Stimulated activated CD4-positive, alpha-beta T cell treated with anti-CD3 and anti-CD28 coated beads, Interleukin-12 subunit alpha, Interleukin-12 subunit beta, amount 100 ng/mL, for 48 hours (primary cell): ENCODE results near the gene ZSWIM4.
"Not testable (repeated sequence)": the region's sequence is repeated elsewhere in the genome, so short reads cannot be mapped to it uniquely, and the experiment has no call there.

ENCODE experiments used
- DNase-seq, 3 donors: peaks; one replicate each; pipeline ENCODE4 v3.0.0-alpha.2; 2020; ENCODE audit warnings: low read depth in 2 of 3, low spot score in 1 of 3

ZSWIM4 gene

GRCh38 chr19:13774217-13775191, 20.7 kb upstream of the ZSWIM4 start, which contains the start of gene C19orf53:
Gene C19orf53 (plus strand): TSS chr19:13774456. CDS start chr19:13774478, 22 bp downstream.
- DNase-seq: peak; percentile 75 to 85 (median 76)

- DNase-seq: no peak
Observed at GRCh38 chr19:13778398-13778797, 16.8 kb upstream of the ZSWIM4 start.

- no peak for DNase-seq
Observed at GRCh38 chr19:13778847-13779246, 16.4 kb upstream of the ZSWIM4 start.

GRCh38 chr19:13779794-13780193, 15.4 kb upstream of the ZSWIM4 start:
- DNase-seq: not testable (repeated sequence)

GRCh38 chr19:13781547-13781946, 13.7 kb upstream of the ZSWIM4 start:
- no peak for DNase-seq

- no peak for DNase-seq
Observed at GRCh38 chr19:13782537-13782936, 12.7 kb upstream of the ZSWIM4 start.

- DNase-seq: no peak
Observed at GRCh38 chr19:13783565-13784500, 11.4 kb upstream of the ZSWIM4 start.

GRCh38 chr19:13784731-13785452, 10.4 kb upstream of the ZSWIM4 start:
- peak; percentile 49 to 69 (median 65) for DNase-seq

- DNase-seq: no peak
Observed at GRCh38 chr19:13788991-13789390, 6.3 kb upstream of the ZSWIM4 start.

- no peak for DNase-seq
Observed at GRCh38 chr19:13790354-13790753, 4.9 kb upstream of the ZSWIM4 start.

GRCh38 chr19:13793317-13793716, 1.9 kb upstream of the ZSWIM4 start:
- DNase-seq: not testable (repeated sequence)

- no peak for DNase-seq
Observed at GRCh38 chr19:13794398-13794756, 866 bp upstream of the ZSWIM4 start.

- no peak for DNase-seq
Observed at GRCh38 chr19:13795595-13796300, 505 bp downstream of the ZSWIM4 start.

- no peak for DNase-seq
Observed at GRCh38 chr19:13796301-13797057, 1.2 kb downstream of the ZSWIM4 start.

- no peak for DNase-seq
Observed at GRCh38 chr19:13797058-13797440, 1.8 kb downstream of the ZSWIM4 start.

- DNase-seq: no peak
Observed at GRCh38 chr19:13797870-13798269, 2.6 kb downstream of the ZSWIM4 start.

- DNase-seq: no peak
Observed at GRCh38 chr19:13799669-13800068, 4.4 kb downstream of the ZSWIM4 start.

- DNase-seq: no peak
Observed at GRCh38 chr19:13803038-13803437, 7.8 kb downstream of the ZSWIM4 start.

- no peak for DNase-seq
Observed at GRCh38 chr19:13804830-13805683, 9.8 kb downstream of the ZSWIM4 start.
